Fibroblast of skin of back (primary cell): Measurements from ENCODE around the gene MCOLN1. TPM values are rescaled to one million over a fixed set of nuclear protein-coding genes. Genes with fewer than 3 reads are reported as not detected.

Experiments
- DNase-seq: peaks from one replicate; pipeline ENCODE4 v3.0.0-alpha.2; 2013
- polyA plus RNA-seq, 2 experiments: library from polyadenylated mRNA; unstranded; fragments of 120-200 nt; gene quantifications; one replicate each; pipeline ENCODE4 v1.2.1, GENCODE V29; 2013; ENCODE audit not compliant: insufficient read length in 2 of 2

The MCOLN1 gene
- polyA plus RNA-seq (2013, experiment 1 of 2; ENCODE audit: insufficient read length), result 20.0 TPM
- 12.2 TPM for polyA plus RNA-seq (2013, experiment 2 of 2; ENCODE audit: insufficient read length)

DNA sequence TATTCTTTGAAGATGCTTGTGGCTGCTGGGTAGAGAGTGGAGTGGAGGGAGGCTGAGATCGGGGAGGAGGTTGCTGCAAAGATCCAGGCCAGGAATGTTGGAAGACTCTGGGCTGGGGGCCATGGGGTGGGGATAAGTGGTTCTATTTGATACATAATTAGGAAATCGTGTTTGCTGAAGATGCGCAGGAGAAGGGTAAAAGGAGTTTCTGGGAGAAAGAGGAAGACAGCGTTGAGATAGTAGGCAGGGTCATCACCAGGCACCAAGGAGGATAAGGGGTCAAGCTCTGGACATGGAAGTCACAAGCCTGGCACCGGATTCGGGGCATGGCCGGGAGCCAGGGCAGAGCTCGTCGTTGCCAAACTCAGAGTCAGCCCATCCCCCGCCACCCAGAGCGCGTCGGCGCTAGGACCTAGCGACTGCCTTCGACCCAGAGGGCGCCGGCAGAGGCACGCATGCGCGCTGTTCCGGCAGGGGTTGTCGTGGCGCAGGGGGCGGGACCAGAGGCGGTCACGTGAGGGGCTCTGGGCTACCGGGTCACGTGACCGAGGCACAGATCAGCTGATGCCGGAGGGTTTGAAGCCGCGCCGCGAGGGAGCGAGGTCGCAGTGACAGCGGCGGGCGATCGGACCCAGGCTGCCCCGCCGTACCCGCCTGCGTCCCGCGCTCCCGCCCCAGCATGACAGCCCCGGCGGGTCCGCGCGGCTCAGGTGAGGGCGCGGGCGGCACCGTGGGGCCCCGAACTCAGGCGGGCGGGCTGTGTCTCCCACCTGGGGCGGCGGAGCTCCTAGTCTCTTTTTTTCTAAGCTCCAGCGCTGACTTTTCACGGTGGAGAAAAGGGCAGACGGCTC, at the start of gene MCOLN1:
Gene MCOLN1 (plus strand): TSS at position 553 of the 851 bp plus-strand sequence. CDS start 127 bp downstream, at position 680.
- DNase-seq, result peak; percentile 96

DNA sequence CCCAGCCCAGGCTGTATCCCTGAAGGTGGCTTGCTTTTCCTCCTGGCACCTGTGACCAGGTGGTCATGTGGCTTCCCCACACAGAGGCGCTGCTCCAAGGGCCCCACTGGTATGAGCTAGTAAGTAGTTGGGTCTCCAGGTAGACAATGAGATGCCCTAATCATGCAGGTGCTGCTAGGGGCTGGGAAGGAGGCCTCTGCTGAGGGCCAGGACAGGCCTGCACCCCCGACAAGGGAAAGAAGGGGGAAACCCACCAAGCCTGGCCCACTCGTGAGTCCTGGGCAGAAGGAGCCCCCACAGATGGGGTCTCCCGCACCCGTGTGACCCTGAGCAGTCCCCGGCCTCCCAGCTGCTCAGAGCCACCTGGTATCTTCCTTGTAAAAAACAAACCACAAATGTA, 46.8 kb upstream of the MCOLN1 start:
- no peak for DNase-seq

DNA sequence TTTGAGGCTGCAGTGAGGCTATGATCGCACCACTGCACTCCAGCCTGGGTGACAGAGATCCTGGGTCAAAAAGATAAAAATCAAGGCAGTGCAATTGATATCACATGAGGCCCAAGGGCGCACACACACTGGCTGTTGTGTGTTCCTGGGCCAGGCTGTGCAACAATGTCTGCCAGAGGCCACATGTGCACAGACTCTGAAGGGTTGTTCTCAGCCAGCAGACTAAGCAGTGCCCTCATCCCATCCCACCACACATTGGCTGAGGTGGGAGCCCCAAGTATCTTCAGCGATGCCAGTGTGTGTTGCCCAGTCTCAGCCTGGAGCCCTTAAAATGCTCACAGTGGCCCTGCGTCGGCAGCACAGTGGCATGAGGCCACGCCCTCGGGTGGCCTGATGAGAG, 46.2 kb upstream of the MCOLN1 start:
- DNase-seq, result no peak

DNA sequence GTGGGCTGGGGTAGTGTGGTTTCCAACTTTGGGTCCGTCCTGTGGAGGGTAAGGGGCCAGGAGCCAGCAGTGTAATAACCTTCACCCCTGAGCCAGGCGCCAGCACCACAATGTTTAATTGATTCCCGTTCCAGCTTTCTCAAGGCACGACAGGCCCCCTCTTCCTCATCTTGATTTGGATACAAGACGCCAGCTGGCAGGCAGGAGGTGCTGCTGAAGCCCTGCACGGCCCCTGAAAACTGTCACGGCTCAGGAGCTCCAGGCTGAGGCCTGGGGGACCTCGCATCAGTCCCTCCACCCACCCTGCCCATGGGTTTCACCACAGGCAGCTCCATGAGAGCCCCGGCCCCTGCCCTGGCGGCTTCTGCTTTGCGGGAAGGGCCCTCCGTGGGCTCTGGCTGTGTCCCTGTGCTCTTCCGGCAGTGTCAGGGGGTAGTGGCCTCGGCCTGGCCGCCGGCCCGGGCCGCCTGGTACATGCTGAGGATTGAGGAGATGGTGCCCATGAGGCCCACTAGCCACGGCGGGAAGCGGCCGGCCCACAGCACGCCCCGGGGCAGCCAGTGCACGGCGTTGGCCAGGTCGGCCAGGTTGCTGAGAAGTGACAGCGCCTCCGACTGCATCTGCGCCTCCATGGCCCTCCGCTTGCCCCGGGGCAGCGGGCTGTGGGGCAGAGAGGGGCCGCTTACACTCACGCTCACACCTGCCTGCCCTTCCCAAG, 45.5 kb upstream of the MCOLN1 start:
- DNase-seq, result no peak

DNA sequence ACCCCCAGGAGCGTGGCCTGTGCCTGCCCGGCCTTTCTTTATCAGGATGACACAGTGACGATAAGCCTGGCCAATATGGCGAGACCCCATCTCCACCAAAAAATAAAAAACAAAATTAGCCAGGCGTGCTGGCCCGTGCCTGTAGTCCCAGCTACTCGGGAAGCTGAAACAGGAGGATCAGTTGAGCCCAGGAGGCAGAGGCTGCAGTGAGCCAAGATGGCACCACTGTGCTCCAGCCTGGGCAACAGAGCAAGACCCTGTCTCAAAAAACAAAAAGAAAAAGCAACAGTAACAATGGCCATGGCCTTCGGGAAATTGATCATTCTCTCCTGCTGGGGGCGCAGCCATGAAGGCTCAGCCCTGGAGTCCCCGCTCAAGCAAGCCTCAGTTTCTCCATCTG, 44.7 kb upstream of the MCOLN1 start:
- no peak for DNase-seq

DNA sequence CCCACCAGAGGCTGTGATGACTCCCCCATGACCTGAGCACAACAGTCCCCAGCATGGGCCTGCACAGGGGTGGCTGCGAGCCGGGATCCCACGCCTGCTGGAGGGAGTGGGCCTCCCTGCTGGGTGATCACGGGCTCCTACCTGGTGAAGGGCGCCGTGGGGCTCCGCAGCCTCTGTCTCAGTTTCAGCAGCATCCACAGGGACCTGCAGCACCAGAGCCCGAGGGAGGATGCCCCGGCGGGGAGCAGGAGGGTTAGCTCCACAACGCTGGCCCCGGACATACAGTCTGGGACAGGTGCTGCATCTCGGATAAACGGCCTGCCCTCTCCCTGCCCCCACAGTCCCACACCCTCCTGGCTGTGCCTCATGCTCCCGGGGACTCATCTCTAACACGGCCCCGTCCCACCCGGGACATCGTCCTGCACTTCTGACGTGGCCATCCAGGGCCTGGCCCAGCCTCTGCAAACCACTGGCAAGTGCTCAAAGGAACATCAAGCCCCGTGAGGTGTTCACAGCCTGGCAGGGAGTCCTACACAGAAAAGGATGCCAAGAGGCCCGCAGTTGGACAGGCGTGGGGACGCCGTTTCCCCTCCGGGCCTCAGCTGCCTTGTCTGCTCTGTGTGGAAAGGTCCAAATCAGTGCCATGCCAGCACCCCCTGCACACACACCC, 44.1 kb upstream of the MCOLN1 start:
- no peak for DNase-seq

DNA sequence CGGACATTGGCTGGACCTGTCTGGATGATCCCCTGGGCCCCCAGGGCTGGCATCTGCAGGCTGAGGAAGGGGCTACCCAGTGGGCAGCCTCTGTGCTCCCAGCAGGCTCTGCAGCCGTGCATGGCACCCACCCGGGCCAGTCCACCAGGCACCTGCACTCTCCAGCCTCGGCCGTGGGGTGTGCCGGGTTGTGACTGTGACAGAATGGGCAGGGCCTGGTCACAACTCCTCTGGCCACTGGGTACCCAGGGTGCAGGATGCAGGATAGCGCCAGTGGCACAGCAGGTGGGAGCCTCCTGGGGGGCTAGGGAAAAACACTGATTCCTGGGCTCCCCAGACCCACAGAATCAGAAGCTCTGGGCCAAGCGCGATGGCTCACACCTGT, 43.6 kb upstream of the MCOLN1 start:
- no peak for DNase-seq

DNA sequence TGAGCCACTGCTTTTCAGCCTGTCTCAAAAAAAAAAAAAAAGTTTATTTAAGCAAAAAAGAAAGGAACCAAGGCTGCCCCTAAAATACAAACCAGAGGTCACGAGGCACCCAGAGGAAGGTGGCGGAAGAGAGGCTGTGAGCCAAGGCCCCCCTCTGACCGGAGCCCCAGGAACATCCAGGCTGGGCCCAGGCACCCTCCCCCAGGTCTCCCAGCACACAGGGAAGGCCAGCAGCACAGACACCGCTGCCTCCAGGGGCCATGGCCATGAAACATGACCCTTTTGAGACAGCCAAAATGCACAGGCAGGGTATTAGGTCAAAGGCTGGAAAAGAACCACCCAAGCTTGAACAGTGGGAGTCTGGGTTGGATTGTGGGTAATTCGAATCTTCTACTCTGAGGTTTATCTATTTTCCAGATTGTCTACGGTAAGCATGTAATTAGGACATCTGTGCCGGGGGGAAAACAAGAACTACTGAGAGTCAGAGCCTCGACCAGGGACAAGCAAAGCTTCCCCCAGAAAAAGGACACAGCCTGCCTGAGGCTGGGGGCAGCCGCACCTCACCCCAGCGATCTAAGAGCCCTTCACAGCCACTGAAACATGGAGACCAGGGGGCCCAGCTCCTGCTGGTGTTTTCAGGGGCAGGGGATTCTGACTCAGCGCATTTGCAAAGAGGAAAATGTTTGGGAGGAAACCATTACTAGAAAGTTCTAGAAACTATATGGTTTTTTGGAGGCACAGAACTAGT, 42.0 kb upstream of the MCOLN1 start:
- DNase-seq, result no peak

DNA sequence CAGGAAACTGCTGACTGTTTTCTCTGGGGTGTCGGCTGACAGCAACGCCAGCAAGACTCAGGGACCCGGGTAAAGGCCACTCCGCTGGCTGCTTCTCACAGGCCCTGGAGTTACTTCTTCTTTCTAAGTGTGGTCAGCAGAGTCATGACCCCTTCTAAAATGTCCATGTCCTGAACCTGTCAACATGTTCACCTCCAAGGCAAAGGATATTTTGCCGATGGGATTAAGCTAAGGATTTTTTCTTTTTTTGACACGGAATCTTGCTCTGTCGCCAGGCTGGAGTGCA, 41.5 kb upstream of the MCOLN1 start:
- DNase-seq, result no peak

DNA sequence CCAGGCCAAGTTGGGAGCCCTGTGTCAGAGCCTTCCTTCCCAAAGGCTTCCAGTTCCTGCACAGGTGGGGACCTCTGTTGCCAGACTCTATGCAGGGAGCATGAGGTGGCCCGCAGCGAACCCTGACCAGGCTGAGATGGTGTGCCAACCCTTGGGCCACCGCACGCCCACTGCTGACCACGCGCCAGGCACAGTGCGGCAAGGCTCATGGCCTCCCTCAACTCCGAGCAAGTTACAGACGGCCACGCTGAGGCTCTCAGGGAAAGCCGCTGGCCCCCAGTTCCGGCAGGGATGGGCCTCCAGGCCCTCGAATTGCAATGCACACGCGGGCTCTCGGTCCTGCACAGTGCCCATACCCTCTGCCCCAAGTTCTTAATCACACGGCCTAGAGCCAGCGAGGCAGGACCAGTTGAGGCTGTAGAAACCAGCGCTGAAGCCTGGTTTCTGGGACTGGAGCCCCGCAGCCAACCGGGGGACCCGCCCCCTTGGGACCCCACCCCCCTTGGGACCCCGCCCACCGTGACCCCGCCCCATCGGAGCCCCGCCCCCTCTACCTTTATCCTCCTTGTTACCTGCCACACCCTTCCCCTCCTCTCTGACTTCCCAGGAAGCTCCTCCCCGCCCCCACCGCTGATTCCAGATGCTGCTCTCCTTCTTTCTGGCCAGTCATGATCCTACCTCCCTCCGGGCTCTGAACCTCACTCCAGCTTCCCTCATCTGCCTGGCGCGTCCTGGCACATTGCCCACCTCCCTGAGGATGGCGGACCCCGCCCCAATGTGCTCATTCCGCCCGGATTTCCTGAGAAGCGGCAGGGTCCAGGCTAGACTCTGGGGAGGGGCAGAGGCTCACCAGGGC, 39.6 kb upstream of the MCOLN1 start:
- peak; percentile 18 for DNase-seq

DNA sequence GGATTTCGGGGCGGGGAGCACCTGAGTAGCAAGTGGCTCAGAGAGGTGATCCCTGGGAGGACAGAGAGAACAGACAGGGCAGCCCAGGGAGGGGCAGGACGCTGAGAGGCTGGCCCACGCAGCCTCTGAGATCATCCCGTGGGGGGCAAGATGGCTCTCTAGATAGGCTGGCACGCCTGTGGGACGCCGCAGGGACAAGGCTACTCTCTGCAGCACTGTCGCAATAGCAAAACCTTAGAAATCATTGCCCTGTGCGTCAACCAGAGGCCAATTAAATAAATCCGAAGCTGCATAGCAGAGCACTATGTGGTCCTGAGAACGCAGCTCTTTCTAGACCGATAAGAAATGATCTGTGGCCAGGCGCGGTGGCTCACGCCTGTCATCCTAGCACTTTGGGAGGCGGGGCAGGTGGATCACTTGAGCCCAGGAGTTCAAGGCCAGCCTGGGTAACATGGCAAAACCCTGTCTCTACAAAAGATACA, 38.7 kb upstream of the MCOLN1 start:
- no peak for DNase-seq

DNA sequence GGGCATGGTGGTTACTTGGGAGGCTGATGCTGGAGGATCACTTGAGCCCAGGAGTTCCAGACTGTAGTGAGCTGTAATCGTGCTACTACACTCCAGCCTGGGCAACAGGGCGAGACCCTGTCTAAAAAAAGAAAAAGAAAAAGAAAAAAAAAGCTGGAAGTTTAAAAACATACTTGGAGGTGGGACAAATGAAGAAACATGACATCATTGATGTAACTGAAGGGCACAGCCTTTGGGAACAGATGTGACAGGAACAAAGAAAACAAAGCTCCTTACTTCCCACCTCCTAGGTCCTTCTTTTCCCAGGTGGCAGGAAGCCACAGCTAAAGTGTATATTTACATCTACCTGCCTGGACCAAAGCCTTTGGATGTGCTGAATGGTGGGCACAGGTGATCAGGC, 35.5 kb upstream of the MCOLN1 start:
- DNase-seq, result no peak

DNA sequence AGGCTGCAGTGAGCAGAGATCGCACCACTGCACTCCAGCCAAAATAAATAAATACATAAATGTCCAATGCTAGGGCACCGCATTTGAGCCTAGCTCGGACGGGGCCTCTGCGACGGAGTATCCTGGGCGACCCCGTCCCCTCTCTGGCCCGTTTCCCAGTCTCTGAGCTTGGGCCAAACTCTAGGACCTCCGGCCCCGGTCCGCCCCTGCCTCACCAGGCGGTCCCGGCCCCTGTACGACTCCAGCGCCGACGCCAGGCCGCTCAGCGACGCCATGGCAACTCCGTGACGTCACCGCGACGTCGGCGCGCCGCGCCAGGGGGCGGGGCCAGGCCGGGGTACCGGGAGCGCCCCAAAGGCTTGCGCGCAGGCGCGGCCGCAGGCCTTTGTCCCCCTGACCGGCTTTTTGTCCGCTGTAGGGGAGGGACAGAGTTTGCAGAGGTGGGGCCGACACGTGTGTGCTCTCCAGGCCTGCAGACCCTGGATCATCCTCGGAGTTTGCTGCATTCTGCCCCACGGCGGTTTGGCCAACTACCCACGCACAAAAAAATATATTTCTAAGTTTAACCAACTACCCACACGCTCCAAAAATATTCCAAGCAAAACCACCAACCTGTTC, 33.6 kb upstream of the MCOLN1 start, which contains the start of gene PEX11G:
Gene PEX11G (minus strand): TSS at position 300 of the 618 bp plus-strand sequence. CDS start 25 bp downstream, at position 275.
- peak; percentile 80 for DNase-seq

DNA sequence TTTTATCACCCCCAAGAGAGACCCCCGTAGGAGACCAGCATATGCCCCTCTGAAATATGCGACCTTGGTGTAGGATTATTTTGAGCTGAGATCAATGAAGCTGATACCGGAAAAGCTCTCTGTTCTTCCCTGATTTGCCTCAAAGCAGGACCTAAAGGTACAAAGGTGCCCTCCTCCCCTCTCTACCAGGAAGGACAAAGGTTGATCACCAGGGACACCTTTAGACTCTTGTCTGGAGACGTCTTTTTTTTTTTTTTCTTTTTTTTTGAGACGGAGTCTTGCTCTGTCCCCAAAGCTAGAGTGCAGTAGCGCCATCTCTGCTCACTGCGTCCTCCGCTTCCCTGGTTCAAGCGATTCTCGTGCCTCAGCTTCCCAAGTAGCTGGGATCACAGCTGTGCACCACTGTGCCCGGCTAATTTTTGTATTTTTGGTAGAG, 32.8 kb upstream of the MCOLN1 start:
- DNase-seq, result no peak

DNA sequence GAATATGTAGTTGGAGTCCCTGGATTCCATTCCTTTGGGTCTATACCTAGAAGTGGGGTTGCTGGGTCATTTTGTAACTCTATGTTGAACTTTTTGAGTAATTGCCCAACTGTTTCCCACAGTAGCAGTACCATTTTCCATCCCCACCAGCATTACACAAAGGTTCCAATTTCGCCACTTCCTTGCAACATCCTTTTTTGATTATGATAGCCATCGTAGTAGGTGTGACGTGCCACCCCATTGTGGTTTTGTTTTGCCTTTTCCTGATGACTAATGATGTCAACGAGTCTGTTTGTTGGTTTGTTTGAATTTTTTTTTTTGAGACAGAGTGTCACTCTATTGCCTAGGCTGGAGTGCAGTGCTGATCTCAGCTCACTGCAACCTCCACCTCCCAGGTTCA, 30.3 kb upstream of the MCOLN1 start:
- DNase-seq, result no peak

DNA sequence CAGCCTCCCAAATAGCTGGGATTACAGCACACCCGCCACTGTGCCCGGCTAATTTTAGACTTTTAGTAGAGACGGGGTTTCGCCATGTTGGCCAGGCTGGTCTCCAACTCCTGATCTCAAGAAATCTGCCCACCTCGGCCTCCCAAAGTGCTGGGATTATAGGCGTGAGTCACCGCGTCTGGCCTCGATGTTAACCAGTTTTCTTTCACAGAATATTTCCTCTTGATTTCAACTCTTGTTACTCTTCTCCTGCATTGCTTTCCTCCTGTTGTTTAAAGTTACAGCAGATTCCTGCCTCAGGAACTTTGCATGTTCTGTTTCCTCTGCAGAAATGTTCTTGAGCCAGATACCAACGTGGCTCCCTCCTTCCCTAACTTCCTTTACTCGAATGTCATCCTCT, 29.9 kb upstream of the MCOLN1 start:
- DNase-seq, result no peak

DNA sequence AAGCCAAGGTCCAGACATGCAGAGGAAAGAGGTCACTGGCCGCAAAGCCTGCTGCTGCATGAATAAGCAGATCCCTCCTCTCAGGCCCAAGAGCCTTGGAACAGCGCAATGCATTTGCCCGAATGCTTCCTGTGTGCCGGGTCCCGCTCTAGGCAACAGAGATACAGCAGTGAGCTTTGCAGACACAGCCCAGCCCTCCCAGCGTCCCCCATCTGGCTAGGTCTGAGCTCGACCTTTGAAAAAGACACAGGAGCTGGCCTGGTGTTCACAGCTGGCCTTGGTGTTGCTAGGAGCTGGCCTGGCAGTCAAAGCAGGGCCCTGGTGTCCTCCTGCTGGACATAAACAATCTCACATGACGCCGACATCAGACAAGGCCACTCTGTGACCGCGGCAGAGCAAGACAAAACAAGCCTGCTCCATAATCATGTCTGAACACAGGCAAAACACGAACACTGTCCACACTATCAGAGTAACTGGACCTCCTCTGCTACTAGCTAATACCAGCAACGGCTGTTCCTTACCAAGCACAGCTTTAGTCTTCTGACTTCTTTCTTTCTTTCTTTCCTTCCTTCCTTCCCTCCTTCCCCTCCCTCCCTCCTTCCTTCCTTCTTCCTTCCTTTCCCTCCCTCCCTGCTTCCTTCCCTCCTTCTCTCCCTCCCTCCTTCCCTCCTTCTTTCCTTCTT, 27.9 kb upstream of the MCOLN1 start:
- no peak for DNase-seq

DNA sequence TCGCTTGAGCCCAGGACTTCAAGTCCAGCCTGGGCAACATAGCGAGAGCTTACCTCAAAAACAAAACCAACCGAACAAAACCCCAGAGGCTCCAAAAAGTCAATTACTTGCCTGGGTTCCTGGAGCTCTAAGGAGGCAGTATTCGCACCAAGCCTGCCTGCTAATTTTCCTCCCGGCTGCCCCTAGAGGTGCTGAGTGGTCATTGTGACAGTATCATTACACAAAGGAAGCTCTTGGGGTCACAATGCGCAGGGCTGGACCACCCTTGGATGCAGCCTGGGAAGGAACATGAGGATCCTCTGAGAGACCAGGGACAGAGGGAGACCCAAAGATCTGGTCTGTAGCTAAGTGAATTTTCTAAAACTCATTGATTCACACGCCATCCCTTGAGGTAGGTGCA, 25.1 kb upstream of the MCOLN1 start:
- DNase-seq, result no peak

DNA sequence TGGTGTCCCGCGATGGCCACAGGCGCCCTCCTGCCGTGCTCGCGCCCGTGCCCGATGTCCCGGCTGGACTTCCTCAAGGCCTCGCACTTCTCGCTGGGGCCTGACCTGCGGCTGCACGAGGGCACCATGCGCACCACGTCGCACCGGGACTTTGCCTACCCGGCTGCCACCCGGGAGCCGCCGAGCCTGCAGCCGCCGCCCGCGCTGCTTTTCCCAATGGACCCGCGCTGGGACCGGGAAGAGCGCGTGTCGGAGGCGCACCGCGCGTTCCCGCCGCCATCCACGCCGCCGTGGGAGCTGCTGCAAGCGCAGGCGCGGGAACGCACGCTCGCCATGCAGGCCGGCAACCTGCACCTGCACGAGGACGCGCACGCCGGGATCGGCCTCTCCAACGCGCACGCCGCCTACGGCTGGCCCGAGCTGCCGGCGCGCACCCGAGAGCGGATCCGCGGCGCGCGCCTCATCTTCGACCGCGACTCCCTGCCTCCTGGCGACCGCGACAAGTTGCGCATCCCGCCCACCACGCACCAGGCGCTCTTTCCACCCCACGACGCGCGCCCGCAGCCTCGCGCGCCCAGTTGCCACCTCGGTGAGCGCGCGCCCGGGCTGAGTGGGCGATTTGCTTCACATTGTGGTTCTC, 21.5 kb upstream of the MCOLN1 start:
- DNase-seq, result peak; percentile 40

DNA sequence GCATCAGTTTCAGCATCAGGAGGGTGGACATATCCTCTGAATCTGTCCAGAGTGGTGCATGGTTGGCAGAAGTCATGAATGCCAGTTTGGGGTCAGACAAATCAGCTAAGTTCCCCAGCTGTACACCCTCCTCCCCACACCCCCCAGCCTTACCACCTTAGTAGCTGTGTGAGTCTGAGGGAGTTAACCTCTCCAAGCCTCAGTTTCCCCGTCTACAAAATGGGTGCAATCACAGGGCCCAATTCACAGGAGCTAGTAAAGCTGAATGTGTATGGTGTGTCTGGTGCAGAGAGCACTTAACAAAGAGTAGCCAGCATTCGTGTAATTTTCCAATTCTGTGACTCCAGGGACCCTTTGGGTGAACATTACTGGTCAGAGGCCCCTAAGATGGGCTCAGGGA, 19.9 kb upstream of the MCOLN1 start:
- no peak for DNase-seq
